Activated CD8-positive, alpha-beta memory T cell treated with anti-CD3 and anti-CD28 coated beads, Interleukin-2, amount 50 U/mL, for 4 hours (primary cell): ENCODE results near the gene ANKRD16.
"Not testable (repeated sequence)": the region's sequence is repeated elsewhere in the genome, so short reads cannot be mapped to it uniquely, and the experiment has no call there.

Experiments
- DNase-seq: peaks from one replicate; pipeline ENCODE4 v3.0.0-alpha.2; 2020

Gene ANKRD16

GRCh38 chr10:5889624-5890451 is at the start of gene ANKRD16, which contains the start of gene FBH1:
Gene ANKRD16 (minus strand): TSS chr10:5889893. CDS start chr10:5889354, 539 bp downstream.
Gene FBH1 (plus strand): TSS chr10:5890243. CDS start chr10:5890346, 103 bp downstream.
- peak; percentile 98 for DNase-seq

GRCh38 chr10:5938291-5938690 is 48.6 kb upstream of the ANKRD16 start:
- no peak for DNase-seq

- no peak for DNase-seq
Observed at GRCh38 chr10:5937016-5937415, 47.3 kb upstream of the ANKRD16 start.

- DNase-seq: no peak
Observed at GRCh38 chr10:5935628-5936027, 45.9 kb upstream of the ANKRD16 start.

GRCh38 chr10:5933909-5934546 is 44.3 kb upstream of the ANKRD16 start:
- DNase-seq: no peak

- DNase-seq: no peak
Observed at GRCh38 chr10:5932345-5932744, 42.7 kb upstream of the ANKRD16 start.

GRCh38 chr10:5930272-5930671 is 40.6 kb upstream of the ANKRD16 start:
- DNase-seq: no peak

GRCh38 chr10:5929442-5929841 is 39.7 kb upstream of the ANKRD16 start:
- DNase-seq: no peak

- DNase-seq: no peak
Observed at GRCh38 chr10:5927306-5927705, 37.6 kb upstream of the ANKRD16 start.

GRCh38 chr10:5924889-5925288 is 35.2 kb upstream of the ANKRD16 start:
- DNase-seq: no peak

GRCh38 chr10:5921746-5922145 is 32.1 kb upstream of the ANKRD16 start:
- no peak for DNase-seq

- DNase-seq: no peak
Observed at GRCh38 chr10:5919568-5919967, 29.9 kb upstream of the ANKRD16 start.

GRCh38 chr10:5918763-5919162 is 29.1 kb upstream of the ANKRD16 start:
- no peak for DNase-seq

GRCh38 chr10:5917305-5917704 is 27.6 kb upstream of the ANKRD16 start:
- no peak for DNase-seq

GRCh38 chr10:5915451-5915850 is 25.8 kb upstream of the ANKRD16 start:
- DNase-seq: no peak

GRCh38 chr10:5913736-5914135 is 24.0 kb upstream of the ANKRD16 start:
- no peak for DNase-seq

- DNase-seq: no peak
Observed at GRCh38 chr10:5911670-5912069, 22.0 kb upstream of the ANKRD16 start.

GRCh38 chr10:5910323-5911100 is 20.8 kb upstream of the ANKRD16 start:
- DNase-seq: no peak

GRCh38 chr10:5908676-5909075 is 19.0 kb upstream of the ANKRD16 start:
- DNase-seq: not testable (repeated sequence)

GRCh38 chr10:5906651-5907050 is 17.0 kb upstream of the ANKRD16 start:
- DNase-seq: no peak

GRCh38 chr10:5905854-5906507 is 16.3 kb upstream of the ANKRD16 start:
- no peak for DNase-seq

GRCh38 chr10:5904227-5904626 is 14.5 kb upstream of the ANKRD16 start:
- DNase-seq: no peak

GRCh38 chr10:5903563-5903962 is 13.9 kb upstream of the ANKRD16 start:
- DNase-seq: no peak
